H1 (cell line): ENCODE results near the gene PSMB4. TPM values are rescaled to one million over a fixed set of nuclear protein-coding genes. Genes with fewer than 3 reads are reported as not detected.

Experiments
- CTCF ChIA-PET: fragments of 300-600 bp; sonication (Branson Sonifier 250); formaldehyde crosslinking; loops from one replicate; lab custom pipeline; 2021; ENCODE audit not compliant: partially characterized antibody; lab: Charles Lee
- POLR2A ChIA-PET: fragments of 300-600 bp; sonication (Branson Sonifier 250); formaldehyde crosslinking; loops from one replicate; lab custom pipeline; 2021; ENCODE audit warnings: inconsistent platforms; ENCODE audit not compliant: partially characterized antibody; lab: Charles Lee
- DNase-seq, 2 experiments: peaks; one replicate each; pipeline versions ENCODE4 v3.0.0 to v3.0.0-alpha.2; 2010 to 2022; ENCODE audit warnings: low spot score in 2 of 2, low read depth in 1 of 2, mixed read lengths in 1 of 2
- FAIRE-seq: peaks from 2 replicates; lab custom pipeline; 2011; peaks lifted over from hg19 to GRCh38; lab: Jason Lieb, UNC
- H2AFZ ChIP-seq: 2 replicates; pipeline ENCODE4 v1.8.1; 2012; ENCODE audit warnings: low read length, inconsistent platforms
- H2AK5ac ChIP-seq: 2 replicates; pipeline ENCODE4 v1.6.1; 2013; ENCODE audit warnings: low read depth, low read length
- H2BK120ac ChIP-seq: replicated peaks from 2 replicates; pipeline ENCODE3; 2013; ENCODE audit warnings: low read depth, low read length, inconsistent platforms
- H2BK12ac ChIP-seq: 2 replicates; pipeline ENCODE4 v1.6.1; 2013; ENCODE audit warnings: low read depth, low read length
- H2BK15ac ChIP-seq: 2 replicates; pipeline ENCODE4 v1.6.1; 2013; ENCODE audit warnings: low read length
- H2BK20ac ChIP-seq: 2 replicates; pipeline ENCODE4 v1.6.1; 2013; ENCODE audit warnings: low read length
- H2BK5ac ChIP-seq: 2 replicates; pipeline ENCODE4 v1.6.1; 2013; ENCODE audit warnings: low read depth, low read length
- H3K14ac ChIP-seq: 2 replicates; pipeline ENCODE4 v1.6.1; 2013; ENCODE audit warnings: inconsistent platforms; ENCODE audit not compliant: insufficient read length
- H3K18ac ChIP-seq: 2 replicates; pipeline ENCODE4 v1.6.1; 2013; ENCODE audit warnings: low read length; ENCODE audit errors: extremely low read depth
- H3K23ac ChIP-seq: 2 replicates; pipeline ENCODE4 v1.6.1; 2013; ENCODE audit warnings: inconsistent platforms; ENCODE audit not compliant: insufficient read length
- H3K23me2 ChIP-seq: 2 replicates; pipeline ENCODE4 v1.6.1; 2013; ENCODE audit warnings: low read depth, low read length
- H3K27ac ChIP-seq: 2 replicates; pipeline ENCODE4 v1.6.1; 2011; ENCODE audit warnings: low read depth, low read length, inconsistent platforms
- H3K27me3 ChIP-seq, 4 experiments: replicated peaks in 1 of 4; 1 replicate in 1 of 4; 2 replicates in 3 of 4; pipeline versions ENCODE4 v1.6.1 to v1.8.1; 2011 to 2013; ENCODE audit warnings: low read length in 3 of 4, mild to moderate bottlenecking in 3 of 4, inconsistent platforms in 2 of 4, mixed read lengths in 2 of 4, moderate library complexity in 1 of 4; ENCODE audit not compliant: control insufficient read depth in 3 of 4, insufficient read depth in 3 of 4; ENCODE audit errors: extremely low read depth in 1 of 4
- H3K36me3 ChIP-seq, 4 experiments: 2 replicates each; pipeline versions ENCODE4 v1.6.1 to v1.8.1; 2011 to 2013; ENCODE audit warnings: mild to moderate bottlenecking in 4 of 4, low read length in 3 of 4, moderate library complexity in 2 of 4, control low read depth in 1 of 4, inconsistent platforms in 1 of 4; ENCODE audit not compliant: insufficient read depth in 4 of 4, control insufficient read depth in 2 of 4
- H3K4ac ChIP-seq: replicated peaks from 2 replicates; pipeline ENCODE3; 2013; ENCODE audit warnings: low read length, low read depth, mixed read lengths, inconsistent platforms; ENCODE audit not compliant: insufficient read length
- H3K4me1 ChIP-seq, 4 experiments: replicated peaks in 1 of 4; 1 replicate in 1 of 4; 2 replicates in 3 of 4; pipeline versions ENCODE4 v1.6.1 to v1.8.1; 2011 to 2013; ENCODE audit warnings: low read length in 3 of 4, inconsistent platforms in 2 of 4, mixed read lengths in 1 of 4; ENCODE audit not compliant: insufficient read depth in 4 of 4, control insufficient read depth in 3 of 4
- H3K4me2 ChIP-seq, 2 experiments: 2 replicates each; pipeline versions ENCODE4 v1.6.1 to v1.8.1; 2011 to 2013; ENCODE audit warnings: low read depth in 2 of 2, low read length in 2 of 2, control low read depth in 1 of 2, inconsistent platforms in 1 of 2, mild to moderate bottlenecking in 1 of 2; ENCODE audit not compliant: insufficient read depth in 1 of 2
- H3K4me3 ChIP-seq, 4 experiments: fragments of 200-600, 300-600 bp in 1 of 4; sonication (generic), shearing (Covaris generic), sonication (Bioruptor Twin) in 1 of 4; 2 replicates each; pipeline versions ENCODE4 v1.5.1 to v1.8.1; 2011 to 2016; ENCODE audit warnings: low read length in 4 of 4, low read depth in 3 of 4, control low read depth in 2 of 4, inconsistent platforms in 2 of 4, mild to moderate bottlenecking in 2 of 4, mixed read lengths in 1 of 4, moderate library complexity in 1 of 4; ENCODE audit not compliant: insufficient read depth in 2 of 4; ENCODE audit errors: extremely low read depth in 1 of 4
- H3K56ac ChIP-seq: replicated peaks from 2 replicates; pipeline ENCODE3; 2013; ENCODE audit warnings: low read depth, mild to moderate bottlenecking, mixed read lengths, low read length, inconsistent platforms; ENCODE audit not compliant: insufficient read length
- H3K79me1 ChIP-seq: 2 replicates; pipeline ENCODE4 v1.6.1; 2013; ENCODE audit warnings: low read depth, low read length, control low read depth
- H3K79me2 ChIP-seq, 2 experiments: 2 replicates each; pipeline versions ENCODE4 v1.6.1 to v1.8.1; 2012 to 2013; ENCODE audit warnings: low read length in 2 of 2, mild to moderate bottlenecking in 2 of 2, inconsistent platforms in 1 of 2; ENCODE audit not compliant: insufficient read depth in 2 of 2, control insufficient read depth in 1 of 2
- H3K9ac ChIP-seq, 4 experiments: replicated peaks in 1 of 4; 1 replicate in 1 of 4; 2 replicates in 3 of 4; pipeline versions ENCODE4 v1.6.1 to v1.8.1; 2011 to 2013; ENCODE audit warnings: low read depth in 3 of 4, low read length in 3 of 4, control low read depth in 2 of 4, mild to moderate bottlenecking in 2 of 4, moderate library complexity in 2 of 4, inconsistent platforms in 1 of 4; ENCODE audit errors: extremely low read depth in 1 of 4
- H3K9me3 ChIP-seq, 2 experiments: 2 replicates each; pipeline versions ENCODE4 v1.6.1 to v1.8.1; 2012 to 2013; ENCODE audit warnings: mild to moderate bottlenecking in 2 of 2, moderate library complexity in 2 of 2, control low read depth in 1 of 2, inconsistent platforms in 1 of 2, low read depth in 1 of 2, low read length in 1 of 2, mixed read lengths in 1 of 2; ENCODE audit not compliant: insufficient read depth in 2 of 2
- H4K20me1 ChIP-seq, 2 experiments: replicated peaks in 1 of 2; 2 replicates each; pipeline versions ENCODE3 to v1.8.1; 2011 to 2013; ENCODE audit warnings: inconsistent platforms in 2 of 2, low read length in 2 of 2, mild to moderate bottlenecking in 1 of 2; ENCODE audit not compliant: insufficient read depth in 2 of 2, control insufficient read depth in 1 of 2
- H4K5ac ChIP-seq: 2 replicates; pipeline ENCODE4 v1.6.1; 2013; ENCODE audit warnings: low read length, low read depth, mixed read lengths, inconsistent platforms; ENCODE audit not compliant: insufficient read length
- H4K8ac ChIP-seq: 2 replicates; pipeline ENCODE4 v1.8.0; 2013; ENCODE audit warnings: mild to moderate bottlenecking, moderate library complexity, low read length, inconsistent platforms; ENCODE audit not compliant: insufficient read depth; ENCODE audit errors: extremely low read depth
- H4K91ac ChIP-seq: replicated peaks from 2 replicates; pipeline ENCODE3; 2013; ENCODE audit warnings: low read length, mixed read lengths, inconsistent platforms; ENCODE audit not compliant: insufficient read length
- ATF3 ChIP-seq: IDR thresholded peaks from 2 replicates; pipeline ENCODE4 v1.6.1; 2011; ENCODE audit warnings: low read depth, mild to moderate bottlenecking, low read length; ENCODE audit not compliant: insufficient read depth
- BACH1 ChIP-seq: IDR thresholded peaks from 2 replicates; pipeline ENCODE4 v1.6.1; 2012; ENCODE audit warnings: low read length, improper control_type of control experiment
- EGR1 ChIP-seq: IDR thresholded peaks from 2 replicates; pipeline ENCODE4 v1.6.1; 2011; ENCODE audit warnings: low read depth, low read length, borderline replicate concordance
- EP300 ChIP-seq, 2 experiments: IDR thresholded peaks; 1 replicate in 1 of 2; 2 replicates in 1 of 2; pipeline ENCODE4 v1.6.1; 2011 to 2012; ENCODE audit warnings: low read depth in 2 of 2, low read length in 2 of 2, mild to moderate bottlenecking in 2 of 2, borderline replicate concordance in 1 of 2, inconsistent platforms in 1 of 2, moderate library complexity in 1 of 2
- KDM1A ChIP-seq: fragments of 200-600, 300-600 bp; sonication (generic); IDR thresholded peaks from 2 replicates; pipeline ENCODE4 v1.7.1; 2016; ENCODE audit warnings: mild to moderate bottlenecking, low read length, borderline replicate concordance
- RAD21 ChIP-seq, 2 experiments: IDR thresholded peaks in 1 of 2; conservative IDR thresholded peaks in 1 of 2; 2 replicates each; pipeline ENCODE4 v1.6.1; 2011; ENCODE audit warnings: low read depth in 2 of 2, low read length in 2 of 2, improper control_type of control experiment in 1 of 2, inconsistent platforms in 1 of 2, mild to moderate bottlenecking in 1 of 2, moderate library complexity in 1 of 2
- RBBP5 ChIP-seq: IDR thresholded peaks from 2 replicates; pipeline ENCODE4 v1.7.1; 2012; ENCODE audit warnings: low read depth, mild to moderate bottlenecking, inconsistent platforms, low read length, moderate library complexity, borderline replicate concordance
- SIN3A ChIP-seq, 2 experiments: IDR thresholded peaks in 1 of 2; conservative IDR thresholded peaks in 1 of 2; 2 replicates each; pipeline ENCODE4 v1.6.1; 2011 to 2012; ENCODE audit warnings: low read length in 2 of 2, improper control_type of control experiment in 1 of 2, low read depth in 1 of 2, mild to moderate bottlenecking in 1 of 2
- SUZ12 ChIP-seq: fragments of 200-600 bp; sonication (generic); IDR thresholded peaks from 2 replicates; pipeline ENCODE4 v1.6.1; 2012; ENCODE audit warnings: mild to moderate bottlenecking, inconsistent platforms, low read length, moderate library complexity, mixed read lengths
- USF2 ChIP-seq: IDR thresholded peaks from 2 replicates; pipeline ENCODE4 v1.6.1; 2011; ENCODE audit warnings: low read length, improper control_type of control experiment
- WGBS, 2 experiments: shearing (Covaris generic) in 1 of 2; methylation state at CpG; one replicate each; pipeline versions ENCODE4 v1.1.6 to v1.1.7; 2013 to 2015; ENCODE audit warnings: low lambda C conversion rate in 2 of 2, mixed read lengths in 2 of 2, inconsistent platforms in 1 of 2, low coverage in 1 of 2, missing lambda C conversion rate in 1 of 2; ENCODE audit not compliant: insufficient replicate concordance in 2 of 2, insufficient coverage in 1 of 2, insufficient read length in 1 of 2; ENCODE audit errors: extremely low coverage in 1 of 2, missing lambda C conversion rate in 1 of 2; 5-methylcytosine and 5-hydroxymethylcytosine counted together
- polyA plus RNA-seq, 7 experiments: library from polyadenylated mRNA; depleted of rRNA in 3 of 7; stranded (reverse) in 5 of 7; unstranded in 2 of 7; fragments of >200 nt in 5 of 7; fragments of 200-250 nt in 2 of 7; gene quantifications; 1 replicate in 5 of 7; 2 replicates in 1 of 7; 4 replicates in 1 of 7; pipeline versions ENCODE4 v1.2.1 to v1.2.3, GENCODE V29; 2011 to 2013; ENCODE audit warnings: missing spikeins in 2 of 7, mixed read lengths in 2 of 7
- total RNA-seq: library from RNA; stranded (reverse); fragmentation: NEBNext Ultra II Directional; extraction: Animal tissue kit (Norgen Biotek cat#: 25700); gene quantifications from 2 replicates; pipeline ENCODE4 v1.2.1, GENCODE V29; 2021

PSMB4 gene
- total and polyA plus RNA-seq, 2 of the 8 experiments (the other 6 are each of a cell fraction or from before 2014, with no cell fraction given): 430 to 1,098 TPM

- no peaks in the 10 kb centered on the region for H3K36me3 ChIP-seq
- H2BK15ac ChIP-seq: no peak overlapping the region
- no peaks in the 10 kb centered on the region for H3K4me1 ChIP-seq
- no peak overlapping the region for H3K4ac ChIP-seq
- H3K27me3 ChIP-seq: no peaks in the 10 kb centered on the region
- no peak overlapping the region for H2AK5ac ChIP-seq
- WGBS, 2 experiments: 88% methylated on average over 3 of the region's 3 CpGs; no CpG with 5 or more reads in 1 of the 2 experiments
- DNase-seq (no peak), FAIRE-seq (no peak)
- H3K79me1 ChIP-seq: no peaks in the 10 kb centered on the region
- ChIA-PET POLR2A (interaction anchor here (1.9 to 2.5 kb wide), 2 partner anchors 12 to 14 kb away, joined by 6 to 10 read pairs; partner anchors contain the start of genes PSMB4 and SELENBP1), CTCF (interaction anchor here (0.8 to 2.8 kb wide), 7 partner anchors 12 to 90 kb away, joined by 3 to 14 read pairs (median 3); partner anchors contain the start of gene PSMB4)
- no peak overlapping the region for H3K14ac ChIP-seq
- no peak overlapping the region for H3K27ac ChIP-seq
- no peak overlapping the region for H3K23ac ChIP-seq
- no peak overlapping the region for H3K4me3 ChIP-seq
- 0 out of 4 replicates have a peak, but pooled peaks cover 0 to 5% of the 10 kb centered on the region in 2 experiments for H3K9me3 ChIP-seq
- no peak overlapping the region for H3K18ac ChIP-seq
- H4K91ac ChIP-seq: no peak overlapping the region
- no peak overlapping the region for H2BK120ac ChIP-seq
- no peak overlapping the region for H4K5ac ChIP-seq
- H3K56ac ChIP-seq: no peak overlapping the region
- no peak overlapping the region for H3K9ac ChIP-seq
- H2BK5ac ChIP-seq: no peak overlapping the region
- no peak overlapping the region for H4K8ac ChIP-seq
- H3K23me2 ChIP-seq: no peaks in the 10 kb centered on the region
- no peak overlapping the region for H2AFZ ChIP-seq
- no peak overlapping the region for H2BK12ac ChIP-seq
- no peaks in the 10 kb centered on the region for H3K79me2 ChIP-seq
- no peaks in the 10 kb centered on the region for H4K20me1 ChIP-seq
- no peak overlapping the region for H3K4me2 ChIP-seq
- H2BK20ac ChIP-seq: no peak overlapping the region
- TF ChIP-seq USF2: no peak
- TF ChIP-seq SIN3A (conservative IDR thresholded peaks at IDR 0.05 in 1 of 2, IDR thresholded peaks at IDR 0.05 in 1 of 2; ENCODE audit: low read depth in 1 of 2, low read length in 2 of 2): no peak
- no peak for TF ChIP-seq KDM1A
- TF ChIP-seq RAD21 (IDR thresholded peaks at IDR 0.05 in 1 of 2, conservative IDR thresholded peaks at IDR 0.05 in 1 of 2; ENCODE audit: low read depth in 2 of 2, low read length in 2 of 2): no peak
- TF ChIP-seq EGR1: no peak
- TF ChIP-seq ATF3: no peak
- TF ChIP-seq BACH1: no peak
- TF ChIP-seq SUZ12: no peak
- no peak for TF ChIP-seq RBBP5
- TF ChIP-seq EP300 (IDR thresholded peaks at IDR 0.05; ENCODE audit: borderline replicate concordance in 1 of 2, low read depth in 2 of 2, low read length in 2 of 2): no peak
These were observed 14.8 kb upstream of the PSMB4 start for GRCh38 chr1:151384584-151384983.
